HepG2 (cell line): ENCODE measurements around the gene APIP. TPM values are rescaled to one million over a fixed set of nuclear protein-coding genes. Genes with fewer than 3 reads are reported as not detected.

Source experiments
- DRAP1 ChIP-seq: IDR thresholded peaks from 2 replicates; pipeline ENCODE4 v1.6.1; 2016; ENCODE audit warnings: missing genetic modification reagents, missing compliant biosample characterization
- FLYWCH1 ChIP-seq: sonication (generic); formaldehyde crosslinking; IDR thresholded peaks from 2 replicates; pipeline ENCODE4 v1.8.1; 2023; ENCODE audit warnings: mild to moderate bottlenecking, missing genetic modification reagents
- GPBP1L1 ChIP-seq: sonication (generic); formaldehyde crosslinking; IDR thresholded peaks from 2 replicates; pipeline ENCODE4 v1.5.0; 2020; ENCODE audit warnings: mild to moderate bottlenecking, missing genetic modification reagents
- HNF1A ChIP-seq, 2 experiments: sonication (generic) in 1 of 2; formaldehyde crosslinking in 1 of 2; IDR thresholded peaks; 2 replicates each; pipeline versions ENCODE4 v1.4.0 to v1.6.1; 2016 to 2020; ENCODE audit warnings: borderline replicate concordance in 1 of 2, low read depth in 1 of 2, mild to moderate bottlenecking in 1 of 2, missing genetic modification reagents in 1 of 2
- JUND ChIP-seq: sonication (generic); formaldehyde crosslinking; IDR thresholded peaks from 2 replicates; pipeline ENCODE4 v1.8.0; 2022; ENCODE audit warnings: mild to moderate bottlenecking, missing genetic modification reagents
- KAT8 ChIP-seq: IDR thresholded peaks from 2 replicates; pipeline ENCODE4 v1.6.1; 2016; ENCODE audit warnings: missing genetic modification reagents, missing compliant biosample characterization
- MXI1 ChIP-seq: IDR thresholded peaks from 3 replicates; pipeline ENCODE4 v1.6.1; 2012; ENCODE audit warnings: low read depth, low read length, inconsistent platforms, borderline replicate concordance
- NFKBIZ ChIP-seq: IDR thresholded peaks from 2 replicates; pipeline ENCODE4 v1.6.1; 2018; ENCODE audit warnings: missing genetic modification reagents, missing compliant biosample characterization
- POLR2A ChIP-seq, 2 experiments: IDR thresholded peaks; 2 replicates each; pipeline ENCODE4 v1.6.1; 2011; ENCODE audit warnings: low read depth in 2 of 2, low read length in 2 of 2, mild to moderate bottlenecking in 1 of 2, moderate library complexity in 1 of 2; ENCODE audit not compliant: insufficient read depth in 1 of 2
- RXRA ChIP-seq: sonication (generic); formaldehyde crosslinking; IDR thresholded peaks from 2 replicates; pipeline ENCODE4 v1.5.1; 2020; ENCODE audit warnings: missing genetic modification reagents
- SNAPC5 ChIP-seq: sonication (generic); formaldehyde crosslinking; IDR thresholded peaks from 2 replicates; pipeline ENCODE4 v1.8.1; 2023; ENCODE audit warnings: mild to moderate bottlenecking, missing genetic modification reagents, borderline replicate concordance
- XBP1 ChIP-seq: sonication (generic); formaldehyde crosslinking; IDR thresholded peaks from 2 replicates; pipeline ENCODE4 v1.5.0; 2020; ENCODE audit warnings: missing genetic modification reagents
- ZBTB7A ChIP-seq: sonication (generic); formaldehyde crosslinking; IDR thresholded peaks from 2 replicates; pipeline ENCODE4 v1.8.0; 2022; ENCODE audit warnings: mild to moderate bottlenecking, missing genetic modification reagents
- ZNF263 ChIP-seq: sonication (generic); formaldehyde crosslinking; IDR thresholded peaks from 2 replicates; pipeline ENCODE4 v1.4.0; 2020; ENCODE audit warnings: missing genetic modification reagents
- ZNF414 ChIP-seq: sonication (generic); formaldehyde crosslinking; IDR thresholded peaks from 2 replicates; pipeline ENCODE4 v1.5.0; 2020; ENCODE audit warnings: missing genetic modification reagents
- ZNF501 ChIP-seq: sonication (generic); formaldehyde crosslinking; IDR thresholded peaks from 2 replicates; pipeline ENCODE4 v1.5.1; 2020; ENCODE audit warnings: mild to moderate bottlenecking, moderate library complexity, missing genetic modification reagents
- polyA plus RNA-seq, 8 experiments: library from polyadenylated mRNA; depleted of rRNA in 3 of 8; stranded (reverse) in 7 of 8; unstranded in 1 of 8; fragments of >200 nt; fragmentation: Illumina TruSeq in 4 of 8; extraction: Trizol in 4 of 8; gene quantifications; 2 replicates each; pipeline versions ENCODE4 v1.2.1 to v1.2.3, GENCODE V29; 2011 to 2016; ENCODE audit warnings: low read depth in 4 of 8, missing spikeins in 1 of 8, mixed read lengths in 1 of 8; ENCODE audit not compliant: insufficient read depth in 1 of 8
- total RNA-seq, 5 experiments: library from RNA; depleted of rRNA; stranded (reverse); fragments of >200 nt; fragmentation: Illumina TruSeq; extraction: Trizol; gene quantifications; 2 replicates each; pipeline ENCODE4 v1.2.3, GENCODE V29; 2016; ENCODE audit warnings: low read depth in 1 of 5
- TF ChIP-seq, protein P1 (sequence below): sonication (generic); formaldehyde crosslinking; IDR thresholded peaks from 2 replicates; pipeline ENCODE4 v1.5.1; 2020; ENCODE audit warnings: mild to moderate bottlenecking, missing genetic modification reagents, moderate library complexity
- TF ChIP-seq, protein P2 (sequence below): sonication (generic); formaldehyde crosslinking; IDR thresholded peaks from 2 replicates; pipeline ENCODE4 v1.4.0; 2020; ENCODE audit warnings: missing genetic modification reagents, mild to moderate bottlenecking, borderline replicate concordance

Gene APIP
- total and polyA plus RNA-seq, 2 of the 13 experiments (the other 11 are each of a cell fraction or from before 2014, with no cell fraction given): 16.9 to 31.0 TPM

- TF ChIP-seq FLYWCH1 (CRISPR knock-in tag) (no peak), KAT8 (CRISPR knock-in tag) (peak; percentile 75), MXI1 (peak; percentile 99; the same call in 2 of the 3 replicates), ZNF414 (CRISPR knock-in tag) (peak; percentile 76; the same call in 1 of the 2 replicates), GPBP1L1 (CRISPR knock-in tag) (no peak), POLR2A (IDR thresholded peaks at IDR 0.05; ENCODE audit: insufficient read depth in 1 of 2, low read depth in 2 of 2, low read length in 2 of 2) (no peak), DRAP1 (CRISPR knock-in tag) (peak; percentile 57; the same call in 1 of the 2 replicates), XBP1 (no peak), HNF1A (IDR thresholded peaks at IDR 0.05; ENCODE audit: low read depth) (no peak), HNF1A (CRISPR knock-in tag; IDR thresholded peaks at IDR 0.05; ENCODE audit: borderline replicate concordance) (no peak), RXRA (peak; percentile 63; the same call in 1 of the 2 replicates), JUND (CRISPR knock-in tag) (no peak), ZBTB7A (CRISPR knock-in tag) (no peak), SNAPC5 (CRISPR knock-in tag) (no peak), ZNF501 (CRISPR knock-in tag) (no peak; the same call in 1 of the 2 replicates), NFKBIZ (CRISPR knock-in tag) (peak; percentile 70; the same call in 1 of the 2 replicates), ZNF263 (CRISPR knock-in tag) (0 out of 2 replicates have a peak, but pooled peaks have one; percentile 17)
- TF ChIP-seq, protein P1, sequence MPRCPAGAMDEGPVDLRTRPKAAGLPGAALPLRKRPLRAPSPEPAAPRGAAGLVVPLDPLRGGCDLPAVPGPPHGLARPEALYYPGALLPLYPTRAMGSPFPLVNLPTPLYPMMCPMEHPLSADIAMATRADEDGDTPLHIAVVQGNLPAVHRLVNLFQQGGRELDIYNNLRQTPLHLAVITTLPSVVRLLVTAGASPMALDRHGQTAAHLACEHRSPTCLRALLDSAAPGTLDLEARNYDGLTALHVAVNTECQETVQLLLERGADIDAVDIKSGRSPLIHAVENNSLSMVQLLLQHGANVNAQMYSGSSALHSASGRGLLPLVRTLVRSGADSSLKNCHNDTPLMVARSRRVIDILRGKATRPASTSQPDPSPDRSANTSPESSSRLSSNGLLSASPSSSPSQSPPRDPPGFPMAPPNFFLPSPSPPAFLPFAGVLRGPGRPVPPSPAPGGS (CRISPR knock-in tag): peak; percentile 58; the same call in 1 of the 2 replicates
- TF ChIP-seq, protein P2, sequence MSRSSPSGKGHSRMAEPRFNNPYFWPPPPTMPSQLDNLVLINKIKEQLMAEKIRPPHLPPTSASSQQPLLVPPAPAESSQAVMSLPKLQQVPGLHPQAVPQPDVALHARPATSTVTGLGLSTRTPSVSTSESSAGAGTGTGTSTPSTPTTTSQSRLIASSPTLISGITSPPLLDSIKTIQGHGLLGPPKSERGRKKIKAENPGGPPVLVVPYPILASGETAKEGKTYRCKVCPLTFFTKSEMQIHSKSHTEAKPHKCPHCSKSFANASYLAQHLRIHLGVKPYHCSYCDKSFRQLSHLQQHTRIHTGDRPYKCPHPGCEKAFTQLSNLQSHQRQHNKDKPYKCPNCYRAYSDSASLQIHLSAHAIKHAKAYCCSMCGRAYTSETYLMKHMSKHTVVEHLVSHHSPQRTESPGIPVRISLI (CRISPR knock-in tag): no peak
Observed at GRCh38 chr11:34929794-34930763, 13.9 kb upstream of the APIP start (continued).
